Panc1 (cell line): ENCODE measurements around the gene HS3ST3A1. TPM values are rescaled to one million over a fixed set of nuclear protein-coding genes. Genes with fewer than 3 reads are reported as not detected.

Experiments
- ATAC-seq: fragments of 200-7000 bp; cut with Tn5 transposase; 2 replicates; pipeline ENCODE4 v1.9.1; 2020; ENCODE audit warnings: mild to moderate bottlenecking, moderate library complexity
- BruUV-seq: library from RNA; stranded (reverse); fragments of 400-500 nt; replicated peaks from 2 replicates; lab custom pipeline; 2021; lab: Mats Ljungman, UMichigan
- CTCF ChIA-PET: fragments of 300-600 bp; sonication (Branson Sonifier 250); formaldehyde crosslinking; loops from one replicate; lab custom pipeline; 2022; ENCODE audit warnings: antibody characterized with exemption; lab: Charles Lee
- POLR2A ChIA-PET: fragments of 300-600 bp; sonication (Branson Sonifier 250); formaldehyde crosslinking; loops from one replicate; lab custom pipeline; 2022; ENCODE audit warnings: antibody characterized with exemption; lab: Charles Lee
- DNase-seq: peaks from one replicate; pipeline ENCODE4 v3.0.0-alpha.2; 2010; ENCODE audit warnings: low read depth, low spot score
- H3K27ac ChIP-seq: 2 replicates; pipeline ENCODE4 v1.5.1; 2011; ENCODE audit warnings: mild to moderate bottlenecking, low read length, inconsistent platforms
- H3K27me3 ChIP-seq: fragments of 200-500 bp; sonication (Bioruptor generic); 2 replicates; pipeline ENCODE4 v1.6.0; 2014; ENCODE audit warnings: low read length, inconsistent platforms; ENCODE audit not compliant: control insufficient read depth, insufficient read depth
- H3K36me3 ChIP-seq: fragments of 200-500 bp; sonication (Bioruptor generic); 2 replicates; pipeline ENCODE4 v1.5.1; 2014; ENCODE audit warnings: inconsistent platforms, mild to moderate bottlenecking, low read length, moderate library complexity; ENCODE audit not compliant: control insufficient read depth, insufficient read depth
- H3K4me1 ChIP-seq: 2 replicates; pipeline ENCODE4 v1.5.1; 2011; ENCODE audit warnings: inconsistent platforms, mild to moderate bottlenecking, low read length, moderate library complexity; ENCODE audit not compliant: control insufficient read depth, insufficient read depth
- H3K4me3 ChIP-seq, 2 experiments: 2 replicates each; pipeline ENCODE4 v1.5.1; 2011 to 2012; ENCODE audit warnings: low read depth in 2 of 2, low read length in 2 of 2, mild to moderate bottlenecking in 2 of 2, inconsistent platforms in 1 of 2, moderate library complexity in 1 of 2
- H3K9me3 ChIP-seq: fragments of 200-500 bp; sonication (Bioruptor generic); 2 replicates; pipeline ENCODE4 v1.5.1; 2014; ENCODE audit warnings: low read depth, mild to moderate bottlenecking, inconsistent platforms, low read length, moderate library complexity; ENCODE audit not compliant: control insufficient read depth, insufficient read depth
- CTCF ChIP-seq: fragments of 450-650 bp; IDR thresholded peaks from 2 replicates; pipeline ENCODE4 v1.5.1; 2017; ENCODE audit warnings: mild to moderate bottlenecking
- POLR2AphosphoS5 ChIP-seq: IDR thresholded peaks from 2 replicates; pipeline ENCODE4 v1.6.1; 2012; ENCODE audit warnings: mild to moderate bottlenecking, low read depth, low read length, moderate library complexity
- REST ChIP-seq, 2 experiments: IDR thresholded peaks; 2 replicates each; pipeline ENCODE4 v1.6.1; 2011 to 2012; ENCODE audit warnings: low read depth in 2 of 2, control low read depth in 1 of 2, low read length in 1 of 2, mild to moderate bottlenecking in 1 of 2, moderate library complexity in 1 of 2; ENCODE audit not compliant: insufficient read depth in 1 of 2
- SIN3A ChIP-seq: IDR thresholded peaks from 2 replicates; pipeline ENCODE4 v1.6.1; 2012; ENCODE audit warnings: low read depth, mild to moderate bottlenecking, low read length, moderate library complexity, borderline replicate concordance; ENCODE audit not compliant: insufficient read depth
- TCF7L2 ChIP-seq: IDR thresholded peaks from 2 replicates; pipeline ENCODE4 v1.6.1; 2011; ENCODE audit warnings: mild to moderate bottlenecking, low read depth, low read length, inconsistent platforms
- in situ Hi-C: cut with HindIII; loops from 2 replicates; pipeline ENCODE4 v1.10.0; 2016; ENCODE audit warnings: low sequenced_read_pairs, low pct_unique_long_range_greater_than_20kb
- intact Hi-C: fragments of 100-400 bp; cut with micrococcal nuclease; formaldehyde crosslinking; loops from one replicate; pipeline ENCODE4 v1.10.0; 2022; ENCODE audit not compliant: unreplicated experiment
- total RNA-seq: library from RNA; stranded (reverse); gene quantifications from one replicate; pipeline ENCODE4 v1.2.1, GENCODE V29; 2021; ENCODE audit not compliant: unreplicated experiment

HS3ST3A1 gene
- total RNA-seq, 1 experiment from 2014 or later: 0.31 TPM

DNA sequence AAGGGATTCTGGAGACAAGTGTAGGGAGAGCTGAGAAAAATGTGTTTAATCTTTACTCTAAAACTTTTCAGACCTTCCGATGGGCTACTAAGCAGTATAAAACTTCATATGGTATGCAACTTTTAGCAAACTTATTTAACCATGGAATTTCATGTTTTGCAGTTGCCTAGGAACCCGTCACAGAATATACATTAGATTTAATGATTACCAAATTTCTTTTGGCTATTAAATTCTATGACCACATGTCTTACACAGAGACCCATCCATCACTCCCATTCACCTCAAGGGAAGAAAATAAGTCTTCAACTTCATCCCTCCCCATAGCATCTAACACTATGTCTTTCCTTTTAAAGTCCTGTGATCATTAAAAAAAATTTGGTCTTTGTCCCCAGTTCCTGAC, 54.9 kb downstream of the HS3ST3A1 start:
- Histone ChIP-seq H3K27me3 (no peaks in the 10 kb centered on the region), H3K4me1 (no peaks in the 10 kb centered on the region), H3K9me3 (no peaks in the 10 kb centered on the region), H3K27ac (no peak overlapping the region), H3K36me3 (no peaks in the 10 kb centered on the region), H3K4me3 (no peak overlapping the region)
- no TSS peak for BruUV-seq
- ChIA-PET CTCF (no interaction called here), POLR2A (no interaction called here)
- TF ChIP-seq TCF7L2 (no peak), CTCF (no peak), SIN3A (no peak), POLR2AphosphoS5 (no peak), REST (IDR thresholded peaks at IDR 0.05; ENCODE audit: insufficient read depth in 1 of 2, low read depth in 2 of 2, low read length in 1 of 2) (no peak)
- in situ Hi-C loops: no loop called here
- DNase-seq (no peak), ATAC-seq (no peak)
- intact Hi-C loops: no loop called here

DNA sequence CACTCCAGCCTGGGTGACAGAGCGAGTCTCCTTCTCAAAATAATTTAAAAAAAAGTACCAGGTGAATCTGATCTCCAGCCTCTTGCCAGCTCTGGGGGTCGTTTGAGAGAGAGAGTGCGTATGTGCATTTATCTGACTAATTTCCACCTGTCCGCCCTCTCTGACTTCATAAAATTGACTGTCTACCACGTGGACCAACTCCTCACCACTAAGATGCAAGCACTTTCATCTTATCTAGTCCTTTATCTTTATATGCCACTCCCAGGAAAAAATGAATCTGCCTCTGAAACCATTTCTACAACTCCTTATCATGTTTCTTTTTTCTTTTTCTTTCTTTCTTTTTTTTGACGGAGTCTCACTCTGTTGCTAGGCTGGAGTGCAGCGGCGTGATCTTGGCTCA, 55.8 kb downstream of the HS3ST3A1 start:
- in situ Hi-C loops (no loop called here), intact Hi-C loops (no loop called here)
- no peak for TF ChIP-seq REST (IDR thresholded peaks at IDR 0.05; ENCODE audit: insufficient read depth in 1 of 2, low read depth in 2 of 2, low read length in 1 of 2)
- no peak for TF ChIP-seq POLR2AphosphoS5
- no peak for TF ChIP-seq CTCF
- no peak for TF ChIP-seq TCF7L2
- no peak for TF ChIP-seq SIN3A
- DNase-seq: no peak
- H3K9me3 ChIP-seq: no peaks in the 10 kb centered on the region
- no peak overlapping the region for H3K4me3 ChIP-seq
- H3K27ac ChIP-seq: no peak overlapping the region
- H3K27me3 ChIP-seq: no peaks in the 10 kb centered on the region
- no peaks in the 10 kb centered on the region for H3K4me1 ChIP-seq
- ATAC-seq: no peak
- POLR2A ChIA-PET: no interaction called here
- H3K36me3 ChIP-seq: no peaks in the 10 kb centered on the region
- CTCF ChIA-PET: no interaction called here
- no TSS peak for BruUV-seq
